Fibroblast of villous mesenchyme (primary cell): ENCODE measurements around the gene MYORG. TPM values are rescaled to one million over a fixed set of nuclear protein-coding genes. Genes with fewer than 3 reads are reported as not detected.
"Not testable (repeated sequence)": the region's sequence is repeated elsewhere in the genome, so short reads cannot be mapped to it uniquely, and the experiment has no call there.

Experiments used
- DNase-seq: peaks from one replicate; pipeline ENCODE4 v3.0.0-alpha.2; 2010; ENCODE audit warnings: low read depth
- H3K4me3 ChIP-seq: 2 replicates; pipeline ENCODE4 v1.5.1; 2011; ENCODE audit warnings: low read depth, mild to moderate bottlenecking, low read length
- CTCF ChIP-seq: IDR thresholded peaks from 2 replicates; pipeline ENCODE4 v1.5.1; 2012; ENCODE audit warnings: low read depth, mild to moderate bottlenecking, low read length; ENCODE audit not compliant: insufficient read depth
- total RNA-seq: library from RNA; depleted of rRNA; stranded (reverse); fragments of >200 nt; gene quantifications from 2 replicates; pipeline ENCODE4 v1.2.3, GENCODE V29; 2012

The MYORG gene
- total RNA-seq, 1 donor = 1.3 TPM

- no peak for TF ChIP-seq CTCF
- DNase-seq = no peak
- H3K4me3 ChIP-seq = no peak overlapping the region
Observed at GRCh38 chr9:34343090-34343489, 33.6 kb downstream of the MYORG start.

GRCh38 chr9:34341659-34342295 is 34.9 kb downstream of the MYORG start:
- H3K4me3 ChIP-seq = no peak overlapping the region
- TF ChIP-seq CTCF = no peak
- DNase-seq = no peak

GRCh38 chr9:34338665-34339385 is 37.9 kb downstream of the MYORG start:
- H3K4me3 ChIP-seq = no peak overlapping the region
- no peak for TF ChIP-seq CTCF
- DNase-seq = no peak

- H3K4me3 ChIP-seq, DNase-seq: not testable (repeated sequence)
Observed at GRCh38 chr9:34338079-34338478, 38.6 kb downstream of the MYORG start.

GRCh38 chr9:34337403-34337802 is 39.3 kb downstream of the MYORG start:
- H3K4me3 ChIP-seq = no peak overlapping the region
- TF ChIP-seq CTCF = peak; percentile 23
- DNase-seq = no peak

- no peak for DNase-seq
- no peak for TF ChIP-seq CTCF
- no peak overlapping the region for H3K4me3 ChIP-seq
Observed at GRCh38 chr9:34335376-34335775, 41.3 kb downstream of the MYORG start.

GRCh38 chr9:34334916-34335315 is 41.8 kb downstream of the MYORG start:
- no peak for DNase-seq
- no peak for TF ChIP-seq CTCF
- H3K4me3 ChIP-seq = no peak overlapping the region
